GM12878 (cell line): Measurements from ENCODE around the gene WDR75. TPM values are rescaled to one million over a fixed set of nuclear protein-coding genes. Genes with fewer than 3 reads are reported as not detected.

Experiments used
- BHLHE40 ChIP-seq, 2 experiments: fragments of 450-650 bp in 1 of 2; IDR thresholded peaks; 2 replicates each; pipeline ENCODE4 v1.6.1; 2011 to 2017; ENCODE audit warnings: low read depth in 2 of 2, borderline replicate concordance in 1 of 2, improper control_type of control experiment in 1 of 2, low read length in 1 of 2, mild to moderate bottlenecking in 1 of 2
- FOXM1 ChIP-seq: IDR thresholded peaks from 2 replicates; pipeline ENCODE4 v1.6.1; 2012; ENCODE audit warnings: low read depth, mild to moderate bottlenecking, inconsistent platforms, low read length, moderate library complexity
- GATAD2B ChIP-seq: fragments of 450-650 bp; conservative IDR thresholded peaks from 2 replicates; pipeline ENCODE4 v1.6.1; 2017; ENCODE audit warnings: low read depth, mild to moderate bottlenecking, moderate library complexity
- HDGF ChIP-seq: fragments of 450-650 bp; IDR thresholded peaks from 2 replicates; pipeline ENCODE4 v1.6.1; 2016; ENCODE audit warnings: antibody characterized with exemption
- KLF5 ChIP-seq: fragments of 450-650 bp; IDR thresholded peaks from 2 replicates; pipeline ENCODE4 v1.6.1; 2014; ENCODE audit warnings: mild to moderate bottlenecking; ENCODE audit not compliant: partially characterized antibody
- LARP7 ChIP-seq: fragments of 450-650 bp; IDR thresholded peaks from 2 replicates; pipeline ENCODE4 v1.6.1; 2017; ENCODE audit warnings: mild to moderate bottlenecking
- POLR2AphosphoS5 ChIP-seq: IDR thresholded peaks from 2 replicates; pipeline ENCODE4 v1.6.1; 2011; ENCODE audit warnings: mild to moderate bottlenecking, low read length, inconsistent platforms
- POU2F2 ChIP-seq: IDR thresholded peaks from 3 replicates; pipeline ENCODE4 v1.6.1; 2011; ENCODE audit warnings: low read depth, mild to moderate bottlenecking, low read length, borderline replicate concordance
- SMAD5 ChIP-seq: IDR thresholded peaks from 2 replicates; pipeline ENCODE4 v1.6.1; 2016; ENCODE audit warnings: antibody characterized with exemption, low read depth
- SPI1 ChIP-seq: IDR thresholded peaks from 2 replicates; pipeline ENCODE4 v1.6.1; 2011; ENCODE audit warnings: low read depth, mild to moderate bottlenecking, low read length, moderate library complexity, borderline replicate concordance; ENCODE audit not compliant: insufficient read depth
- TCF7 ChIP-seq: IDR thresholded peaks from 2 replicates; pipeline ENCODE4 v1.6.1; 2014; ENCODE audit warnings: antibody characterized with exemption, borderline replicate concordance
- ZBTB33 ChIP-seq: fragments of 450-650 bp; IDR thresholded peaks from 2 replicates; pipeline ENCODE4 v1.6.1; 2017; ENCODE audit warnings: mild to moderate bottlenecking
- ZNF592 ChIP-seq: fragments of 450-650 bp; IDR thresholded peaks from 2 replicates; pipeline ENCODE4 v1.6.1; 2017; ENCODE audit warnings: mild to moderate bottlenecking, moderate library complexity
- ZZZ3 ChIP-seq: IDR thresholded peaks from 2 replicates; pipeline ENCODE4 v1.6.1; 2011; ENCODE audit warnings: low read depth; ENCODE audit not compliant: control insufficient read depth, insufficient read length
- polyA plus RNA-seq, 11 experiments: library from polyadenylated mRNA; depleted of rRNA in 4 of 11; unstranded in 6 of 11; stranded (reverse) in 5 of 11; fragments of >200 nt; fragmentation: Nextera tagmentation in 4 of 11; fragmentation: Illumina TruSeq in 1 of 11; extraction: Ambion mirVana in 4 of 11; extraction: Trizol in 1 of 11; gene quantifications; 1 replicate in 1 of 11; 2 replicates in 10 of 11; pipeline versions ENCODE4 v1.2.1 to v1.2.3, GENCODE V29; 2011 to 2016; ENCODE audit warnings: inconsistent platforms in 2 of 11, missing spikeins in 2 of 11, low read depth in 1 of 11
- total RNA-seq, 4 experiments: library from RNA; depleted of rRNA in 3 of 4; stranded (reverse); fragments of >200 nt in 3 of 4; fragmentation: Illumina TruSeq in 1 of 4; extraction: Trizol in 1 of 4; gene quantifications; 2 replicates each; pipeline versions ENCODE4 v1.2.1 to v1.2.3, GENCODE V29; 2013 to 2021
- TF ChIP-seq, protein P1 (sequence below): fragments of 450-650 bp; IDR thresholded peaks from 2 replicates; pipeline ENCODE4 v1.6.1; 2017; ENCODE audit warnings: borderline replicate concordance
- TF ChIP-seq, protein P2 (sequence below), 3 experiments: IDR thresholded peaks in 2 of 3; conservative IDR thresholded peaks in 1 of 3; 2 replicates each; pipeline ENCODE4 v1.5.1; 2011; ENCODE audit warnings: low read depth in 3 of 3, low read length in 3 of 3, mild to moderate bottlenecking in 3 of 3, control low read depth in 2 of 3, moderate library complexity in 2 of 3, inconsistent platforms in 1 of 3, mixed read lengths in 1 of 3; ENCODE audit not compliant: control insufficient read depth in 2 of 3, insufficient read depth in 1 of 3; ENCODE audit errors: extremely low read depth in 1 of 3

Gene WDR75
- total and polyA plus RNA-seq, 10 of the 15 experiments (the other 5 are each of a cell fraction or from before 2014, with no cell fraction given): 53.1 to 98.5 (median 71.5) TPM

GRCh38 chr2:189440947-189441708 is at the start of gene WDR75 (continued):
- TF ChIP-seq FOXM1: 0 out of 2 replicates have a peak, but pooled peaks have one; percentile 35
- TF ChIP-seq GATAD2B: no peak
- TF ChIP-seq ZNF592: no peak
- no peak for TF ChIP-seq KLF5
- no peak for TF ChIP-seq ZZZ3
- 0 out of 2 replicates have a peak, but pooled peaks have one; percentile 69 for TF ChIP-seq SMAD5
- TF ChIP-seq, protein P1, sequence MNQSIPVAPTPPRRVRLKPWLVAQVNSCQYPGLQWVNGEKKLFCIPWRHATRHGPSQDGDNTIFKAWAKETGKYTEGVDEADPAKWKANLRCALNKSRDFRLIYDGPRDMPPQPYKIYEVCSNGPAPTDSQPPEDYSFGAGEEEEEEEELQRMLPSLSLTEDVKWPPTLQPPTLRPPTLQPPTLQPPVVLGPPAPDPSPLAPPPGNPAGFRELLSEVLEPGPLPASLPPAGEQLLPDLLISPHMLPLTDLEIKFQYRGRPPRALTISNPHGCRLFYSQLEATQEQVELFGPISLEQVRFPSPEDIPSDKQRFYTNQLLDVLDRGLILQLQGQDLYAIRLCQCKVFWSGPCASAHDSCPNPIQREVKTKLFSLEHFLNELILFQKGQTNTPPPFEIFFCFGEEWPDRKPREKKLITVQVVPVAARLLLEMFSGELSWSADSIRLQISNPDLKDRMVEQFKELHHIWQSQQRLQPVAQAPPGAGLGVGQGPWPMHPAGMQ: no peak
- TF ChIP-seq POLR2AphosphoS5: peak; percentile 99
- TF ChIP-seq POU2F2: peak; percentile 92
- no peak for TF ChIP-seq ZBTB33
- no peak for TF ChIP-seq LARP7
- TF ChIP-seq TCF7: no peak
- peak; percentile 23 to 61; a peak in 2 of 4 replicates for TF ChIP-seq BHLHE40 (IDR thresholded peaks at IDR 0.05; ENCODE audit: borderline replicate concordance in 1 of 2, low read depth in 2 of 2, low read length in 1 of 2)
- 0 out of 2 replicates have a peak, but pooled peaks have one; percentile 39 for TF ChIP-seq HDGF
- TF ChIP-seq SPI1: peak; percentile 45; the same call in 1 of the 2 replicates
- TF ChIP-seq, protein P2, sequence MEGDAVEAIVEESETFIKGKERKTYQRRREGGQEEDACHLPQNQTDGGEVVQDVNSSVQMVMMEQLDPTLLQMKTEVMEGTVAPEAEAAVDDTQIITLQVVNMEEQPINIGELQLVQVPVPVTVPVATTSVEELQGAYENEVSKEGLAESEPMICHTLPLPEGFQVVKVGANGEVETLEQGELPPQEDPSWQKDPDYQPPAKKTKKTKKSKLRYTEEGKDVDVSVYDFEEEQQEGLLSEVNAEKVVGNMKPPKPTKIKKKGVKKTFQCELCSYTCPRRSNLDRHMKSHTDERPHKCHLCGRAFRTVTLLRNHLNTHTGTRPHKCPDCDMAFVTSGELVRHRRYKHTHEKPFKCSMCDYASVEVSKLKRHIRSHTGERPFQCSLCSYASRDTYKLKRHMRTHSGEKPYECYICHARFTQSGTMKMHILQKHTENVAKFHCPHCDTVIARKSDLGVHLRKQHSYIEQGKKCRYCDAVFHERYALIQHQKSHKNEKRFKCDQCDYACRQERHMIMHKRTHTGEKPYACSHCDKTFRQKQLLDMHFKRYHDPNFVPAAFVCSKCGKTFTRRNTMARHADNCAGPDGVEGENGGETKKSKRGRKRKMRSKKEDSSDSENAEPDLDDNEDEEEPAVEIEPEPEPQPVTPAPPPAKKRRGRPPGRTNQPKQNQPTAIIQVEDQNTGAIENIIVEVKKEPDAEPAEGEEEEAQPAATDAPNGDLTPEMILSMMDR (IDR thresholded peaks at IDR 0.05 in 2 of 3, conservative IDR thresholded peaks at IDR 0.05 in 1 of 3; ENCODE audit: control insufficient read depth in 2 of 3, extremely low read depth in 1 of 3, insufficient read depth in 1 of 3, low read depth in 3 of 3, low read length in 3 of 3): no peak
